A549 (cell line): ENCODE measurements around the gene FOSL2. TPM values are rescaled to one million over a fixed set of nuclear protein-coding genes. Genes with fewer than 3 reads are reported as not detected.

Experiments used
- ATAC-seq, 2 experiments: fragments of 200-7000 bp in 1 of 2; fragments of >200 bp in 1 of 2; cut with Nextera tagmentation in 1 of 2; cut with Tn5 transposase in 1 of 2; 3 replicates each; pipeline versions ENCODE4 v1.8.0 to v1.9.1; 2018 to 2020; ENCODE audit warnings: mild to moderate bottlenecking in 1 of 2, moderate library complexity in 1 of 2
- CTCF ChIA-PET: fragments of 300-600 bp; sonication (Branson Sonifier 250); formaldehyde crosslinking; extraction: SDS; loops from one replicate; lab custom pipeline; 2021; ENCODE audit warnings: antibody characterized with exemption, inconsistent platforms; lab: Yijun Ruan, JAX
- POLR2A ChIA-PET: fragments of 350-600 bp; formaldehyde crosslinking; extraction: SDS; loops from one replicate; lab custom pipeline; 2021; ENCODE audit warnings: antibody characterized with exemption, inconsistent platforms; lab: Yijun Ruan, JAX
- DNase-seq, 2 experiments: peaks; one replicate each; pipeline versions ENCODE4 v3.0.0 to v3.0.0-alpha.2; 2011 to 2016; ENCODE audit warnings: low read depth in 1 of 2, low spot score in 1 of 2
- FAIRE-seq: peaks from 2 replicates; lab custom pipeline; 2011; peaks lifted over from hg19 to GRCh38; lab: Jason Lieb, UNC
- H3K27ac ChIP-seq, 2 experiments: fragments of >200 bp; sonication (Bioruptor Twin); formaldehyde crosslinking; 3 replicates each; pipeline ENCODE4 v1.5.1; 2016 to 2017
- H3K4me1 ChIP-seq: fragments of >200 bp; sonication (Bioruptor Twin); formaldehyde crosslinking; 3 replicates; pipeline ENCODE4 v1.6.1; 2016
- H3K4me2 ChIP-seq: fragments of >200 bp; sonication (Bioruptor Twin); formaldehyde crosslinking; 3 replicates; pipeline ENCODE4 v1.6.1; 2016
- H3K4me3 ChIP-seq: fragments of >200 bp; sonication (Bioruptor Twin); formaldehyde crosslinking; 3 replicates; pipeline ENCODE4 v1.5.1; 2016
- H3K9me3 ChIP-seq: fragments of >200 bp; sonication (Bioruptor Twin); formaldehyde crosslinking; 3 replicates; pipeline ENCODE4 v1.6.1; 2016
- ATOH8 ChIP-seq: fragments of 250-450 bp; sonication (Bioruptor Pico); IDR thresholded peaks from 2 replicates; pipeline ENCODE4 v1.5.0; 2020; ENCODE audit warnings: low read depth, mild to moderate bottlenecking, moderate library complexity
- CHD4 ChIP-seq: fragments of 200-600 bp; sonication (generic); IDR thresholded peaks from 2 replicates; pipeline ENCODE4 v1.6.1; 2016; ENCODE audit warnings: antibody characterized with exemption, mild to moderate bottlenecking, borderline replicate concordance
- EHF ChIP-seq: fragments of 250-450 bp; sonication (Bioruptor Pico); IDR thresholded peaks from 2 replicates; pipeline ENCODE4 v1.5.0; 2020; ENCODE audit warnings: mild to moderate bottlenecking
- ESRRA ChIP-seq: fragments of 150-350 bp; IDR thresholded peaks from 2 replicates; pipeline ENCODE4 v1.6.1; 2014; ENCODE audit warnings: mild to moderate bottlenecking, low read length, borderline replicate concordance
- FOSB ChIP-seq: fragments of 250-450 bp; sonication (Bioruptor Pico); IDR thresholded peaks from 2 replicates; pipeline ENCODE4 v1.5.0; 2020; ENCODE audit warnings: mild to moderate bottlenecking, moderate library complexity
- GATA3 ChIP-seq: IDR thresholded peaks from 2 replicates; pipeline ENCODE4 v1.6.1; 2012; ENCODE audit warnings: borderline replicate concordance
- HOXA7 ChIP-seq: fragments of 250-450 bp; sonication (Bioruptor Pico); IDR thresholded peaks from 2 replicates; pipeline ENCODE4 v1.5.0; 2020; ENCODE audit warnings: mild to moderate bottlenecking, moderate library complexity
- HOXB13 ChIP-seq: fragments of 250-450 bp; sonication (Bioruptor Pico); IDR thresholded peaks from 2 replicates; pipeline ENCODE4 v1.5.0; 2020; ENCODE audit warnings: low read depth, mild to moderate bottlenecking, moderate library complexity
- JUNB ChIP-seq: fragments of >200 bp; sonication (Bioruptor Twin); formaldehyde crosslinking; IDR thresholded peaks from 2 replicates; pipeline ENCODE4 v1.6.1; 2016
- MAZ ChIP-seq: fragments of 150-350 bp; IDR thresholded peaks from 2 replicates; pipeline ENCODE4 v1.6.1; 2014; ENCODE audit warnings: antibody characterized with exemption, low read depth, low read length, borderline replicate concordance
- NFE2L2 ChIP-seq: fragments of 150-350 bp; conservative IDR thresholded peaks from 2 replicates; pipeline ENCODE4 v1.6.1; 2014; ENCODE audit warnings: low read length
- RCOR1 ChIP-seq: fragments of 150-350 bp; IDR thresholded peaks from 2 replicates; pipeline ENCODE4 v1.6.1; 2014; ENCODE audit warnings: antibody characterized with exemption, low read length, low read depth
- TP53 ChIP-seq: fragments of 250-450 bp; sonication (Bioruptor Pico); IDR thresholded peaks from 2 replicates; pipeline ENCODE4 v1.5.0; 2021; ENCODE audit warnings: mild to moderate bottlenecking, moderate library complexity
- ZC3H11A ChIP-seq: fragments of 450-650 bp; IDR thresholded peaks from 2 replicates; pipeline ENCODE4 v1.6.1; 2014; ENCODE audit warnings: antibody characterized with exemption, mild to moderate bottlenecking
- ZFP36 ChIP-seq: fragments of 450-650 bp; IDR thresholded peaks from 2 replicates; pipeline ENCODE4 v1.6.1; 2014; ENCODE audit warnings: borderline replicate concordance; ENCODE audit not compliant: partially characterized antibody
- ZSCAN20 ChIP-seq: fragments of 250-450 bp; sonication (Bioruptor Pico); IDR thresholded peaks from 2 replicates; pipeline ENCODE4 v1.8.0; 2022; ENCODE audit warnings: mild to moderate bottlenecking, moderate library complexity
- WGBS: methylation state at CpG from one replicate; pipeline ENCODE4 v1.1.6; 2017; ENCODE audit errors: missing lambda C conversion rate; 5-methylcytosine and 5-hydroxymethylcytosine counted together
- polyA plus RNA-seq, 4 experiments: library from polyadenylated mRNA; depleted of rRNA in 3 of 4; stranded (reverse); fragments of >200 nt; fragmentation: RNase III in 1 of 4; extraction: RNeasy Plus Mini Kit Qiagen cat#74134 plus additional on column Dnase treatment in 1 of 4; gene quantifications; 2 replicates in 3 of 4; 3 replicates in 1 of 4; pipeline ENCODE4 v1.2.3, GENCODE V29; 2011 to 2017
- TF ChIP-seq, protein P1 (sequence below): fragments of 450-650 bp; IDR thresholded peaks from 2 replicates; pipeline ENCODE4 v1.6.1; 2014; ENCODE audit warnings: antibody characterized with exemption
- TF ChIP-seq, protein P2 (sequence below): fragments of 150-350 bp; IDR thresholded peaks from 2 replicates; pipeline ENCODE4 v1.6.1; 2014; ENCODE audit warnings: low read depth, mild to moderate bottlenecking, low read length
- TF ChIP-seq, protein P3 (sequence below): IDR thresholded peaks from 2 replicates; pipeline ENCODE4 v1.6.1; 2012; ENCODE audit warnings: low read depth, borderline replicate concordance
- TF ChIP-seq, protein P4 (sequence below): fragments of >200 bp; sonication (Bioruptor Twin); formaldehyde crosslinking; IDR thresholded peaks from 3 replicates; pipeline ENCODE4 v1.6.1; 2016

FOSL2 gene
- polyA plus RNA-seq, 2 of the 4 experiments (the other 2 are of a cell fraction), result 45.7 to 73.4 TPM

- H3K4me3 ChIP-seq, result no peak overlapping the region
- ATAC-seq (no peak), FAIRE-seq (no peak), DNase-seq (no peak)
- POLR2A ChIA-PET, result no interaction called here
- peak overlapping the region in 1 of 2 experiments; percentile 38; a peak in 1 of 6 replicates for H3K27ac ChIP-seq
- TF ChIP-seq, protein P1, sequence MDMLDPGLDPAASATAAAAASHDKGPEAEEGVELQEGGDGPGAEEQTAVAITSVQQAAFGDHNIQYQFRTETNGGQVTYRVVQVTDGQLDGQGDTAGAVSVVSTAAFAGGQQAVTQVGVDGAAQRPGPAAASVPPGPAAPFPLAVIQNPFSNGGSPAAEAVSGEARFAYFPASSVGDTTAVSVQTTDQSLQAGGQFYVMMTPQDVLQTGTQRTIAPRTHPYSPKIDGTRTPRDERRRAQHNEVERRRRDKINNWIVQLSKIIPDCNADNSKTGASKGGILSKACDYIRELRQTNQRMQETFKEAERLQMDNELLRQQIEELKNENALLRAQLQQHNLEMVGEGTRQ, result no peak
- no peak for TF ChIP-seq GATA3
- TF ChIP-seq ESRRA, result no peak
- no peak for TF ChIP-seq HOXB13
- no peak for TF ChIP-seq ATOH8 (CRISPR knock-in tag)
- TF ChIP-seq RCOR1, result no peak
- no peak for TF ChIP-seq TP53 (CRISPR knock-in tag)
- TF ChIP-seq JUNB, result no peak
- no peak for TF ChIP-seq EHF (CRISPR knock-in tag)
- no peak for TF ChIP-seq ZFP36
- TF ChIP-seq ZC3H11A, result no peak
- TF ChIP-seq FOSB (CRISPR knock-in tag), result no peak
- TF ChIP-seq, protein P2, sequence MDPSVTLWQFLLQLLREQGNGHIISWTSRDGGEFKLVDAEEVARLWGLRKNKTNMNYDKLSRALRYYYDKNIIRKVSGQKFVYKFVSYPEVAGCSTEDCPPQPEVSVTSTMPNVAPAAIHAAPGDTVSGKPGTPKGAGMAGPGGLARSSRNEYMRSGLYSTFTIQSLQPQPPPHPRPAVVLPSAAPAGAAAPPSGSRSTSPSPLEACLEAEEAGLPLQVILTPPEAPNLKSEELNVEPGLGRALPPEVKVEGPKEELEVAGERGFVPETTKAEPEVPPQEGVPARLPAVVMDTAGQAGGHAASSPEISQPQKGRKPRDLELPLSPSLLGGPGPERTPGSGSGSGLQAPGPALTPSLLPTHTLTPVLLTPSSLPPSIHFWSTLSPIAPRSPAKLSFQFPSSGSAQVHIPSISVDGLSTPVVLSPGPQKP, result no peak
- TF ChIP-seq, protein P3, sequence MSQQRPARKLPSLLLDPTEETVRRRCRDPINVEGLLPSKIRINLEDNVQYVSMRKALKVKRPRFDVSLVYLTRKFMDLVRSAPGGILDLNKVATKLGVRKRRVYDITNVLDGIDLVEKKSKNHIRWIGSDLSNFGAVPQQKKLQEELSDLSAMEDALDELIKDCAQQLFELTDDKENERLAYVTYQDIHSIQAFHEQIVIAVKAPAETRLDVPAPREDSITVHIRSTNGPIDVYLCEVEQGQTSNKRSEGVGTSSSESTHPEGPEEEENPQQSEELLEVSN, result no peak
- no peak for TF ChIP-seq CHD4
- TF ChIP-seq, protein P4, sequence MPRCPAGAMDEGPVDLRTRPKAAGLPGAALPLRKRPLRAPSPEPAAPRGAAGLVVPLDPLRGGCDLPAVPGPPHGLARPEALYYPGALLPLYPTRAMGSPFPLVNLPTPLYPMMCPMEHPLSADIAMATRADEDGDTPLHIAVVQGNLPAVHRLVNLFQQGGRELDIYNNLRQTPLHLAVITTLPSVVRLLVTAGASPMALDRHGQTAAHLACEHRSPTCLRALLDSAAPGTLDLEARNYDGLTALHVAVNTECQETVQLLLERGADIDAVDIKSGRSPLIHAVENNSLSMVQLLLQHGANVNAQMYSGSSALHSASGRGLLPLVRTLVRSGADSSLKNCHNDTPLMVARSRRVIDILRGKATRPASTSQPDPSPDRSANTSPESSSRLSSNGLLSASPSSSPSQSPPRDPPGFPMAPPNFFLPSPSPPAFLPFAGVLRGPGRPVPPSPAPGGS, result no peak
- no peak for TF ChIP-seq MAZ
- TF ChIP-seq NFE2L2, result no peak
- no peak for TF ChIP-seq ZSCAN20
- no peak for TF ChIP-seq HOXA7 (CRISPR knock-in tag)
- no peak overlapping the region for H3K4me2 ChIP-seq
- WGBS, result 90% methylated on average over 10 of the region's 11 CpGs
- CTCF ChIA-PET, result interaction anchor here (0.6 kb wide), 1 partner anchor 225 kb away, joined by 5 read pairs; no protein-coding TSS in a partner anchor
- peaks cover 20% of the 10 kb centered on the region; the same call in 2 of the 3 replicates for H3K4me1 ChIP-seq
- H3K9me3 ChIP-seq, result no peaks in the 10 kb centered on the region
Measured at GRCh38 chr2:28363686-28364280, 28.9 kb upstream of the FOSL2 start.

DNA sequence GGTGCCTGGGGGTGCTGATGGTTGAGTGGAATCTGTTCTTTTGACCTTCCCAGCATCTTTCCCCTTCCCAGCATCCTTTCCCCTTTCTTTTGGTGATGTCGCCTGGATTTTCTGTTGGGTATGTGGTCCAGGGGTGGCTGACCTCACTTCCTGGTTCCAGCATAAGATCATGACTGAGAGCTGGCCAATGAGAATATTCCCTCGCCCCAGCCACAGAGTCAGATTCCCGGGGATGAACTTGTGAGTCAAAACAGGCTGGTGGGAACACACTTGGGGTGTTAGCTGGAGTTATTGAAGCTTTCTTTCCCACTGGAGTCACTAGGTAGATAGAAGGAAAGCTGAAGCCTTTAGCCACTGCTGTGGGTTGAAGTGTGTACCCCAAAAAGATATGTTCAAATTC lies 28.0 kb upstream of the FOSL2 start:
- ATAC-seq, result no peak
- CTCF ChIA-PET, result interaction anchor here (0.6 to 1.6 kb wide), 3 partner anchors 9 to 225 kb away, joined by 3 to 5 read pairs (median 4); no protein-coding TSS in a partner anchor
- POLR2A ChIA-PET, result no interaction called here

More for the DNA sequence above, 28.0 kb upstream of the FOSL2 start:
- no peak for DNase-seq
- no peak overlapping the region for H3K4me3 ChIP-seq
- no peak for TF ChIP-seq RCOR1
- 82% methylated on average over 3 of the region's 3 CpGs for WGBS
- no peak for FAIRE-seq
- H3K9me3 ChIP-seq, result no peaks in the 10 kb centered on the region
- peak overlapping the region in 1 of 2 experiments; percentile 38; a peak in 2 of 6 replicates for H3K27ac ChIP-seq
- peaks cover 23% of the 10 kb centered on the region for H3K4me1 ChIP-seq
- no peak overlapping the region for H3K4me2 ChIP-seq
